Subcutaneous abdominal adipose tissue (tissue), 5 donors: ENCODE results near the gene CPNE4.

Source experiments
- H3K27ac ChIP-seq: one replicate; pipeline ENCODE4 v1.7.0; 2013; ENCODE audit warnings: low read depth, mild to moderate bottlenecking, inconsistent platforms, low read length, moderate library complexity
- H3K27me3 ChIP-seq, 5 donors: one replicate each; pipeline ENCODE4 v1.7.0; 2013; ENCODE audit warnings: low read length in 5 of 5, inconsistent platforms in 1 of 5; ENCODE audit not compliant: control insufficient read depth in 5 of 5, insufficient read depth in 4 of 5
- H3K36me3 ChIP-seq, 5 donors: one replicate each; pipeline ENCODE4 v1.7.0; 2013; ENCODE audit warnings: low read length in 5 of 5; ENCODE audit not compliant: control insufficient read depth in 5 of 5, insufficient read depth in 5 of 5
- H3K4me1 ChIP-seq, 5 donors: one replicate each; pipeline ENCODE4 v1.7.0; 2013; ENCODE audit warnings: low read length in 5 of 5, mild to moderate bottlenecking in 3 of 5, moderate library complexity in 1 of 5; ENCODE audit not compliant: control insufficient read depth in 5 of 5, insufficient read depth in 5 of 5
- H3K4me3 ChIP-seq, 5 donors: one replicate each; pipeline ENCODE4 v1.7.0; 2013; ENCODE audit warnings: low read length in 5 of 5, low read depth in 1 of 5
- H3K9ac ChIP-seq, 5 donors: one replicate each; pipeline ENCODE4 v1.7.0; 2013; ENCODE audit warnings: low read length in 5 of 5, mild to moderate bottlenecking in 4 of 5, moderate library complexity in 3 of 5
- H3K9me3 ChIP-seq, 5 donors: one replicate each; pipeline ENCODE4 v1.7.0; 2013; ENCODE audit warnings: low read length in 5 of 5; ENCODE audit not compliant: control insufficient read depth in 5 of 5
- donor health status: healthy.
- donor health status: healthy.
- donor health status: healthy.
- donor health status: healthy.
- donor health status: healthy.

Gene CPNE4

DNA sequence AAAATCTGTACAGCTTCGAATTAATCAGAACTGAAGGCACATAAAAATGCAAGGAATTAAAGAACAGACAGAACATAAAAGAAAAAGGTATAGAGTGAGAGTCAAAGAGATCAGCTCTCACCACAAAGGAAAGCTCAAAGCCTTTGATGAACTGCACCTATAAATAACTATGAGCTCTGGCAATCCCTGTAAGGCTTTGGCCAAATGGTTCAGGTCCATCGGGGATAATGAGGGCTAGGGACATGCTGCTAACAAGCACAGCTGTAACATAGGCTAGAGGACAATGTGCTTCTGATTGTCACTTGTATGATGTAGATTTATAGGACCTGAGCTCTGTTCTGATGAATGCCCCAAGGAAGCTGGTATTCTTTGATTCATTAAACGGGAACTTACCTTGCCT is 418.1 kb downstream of the CPNE4 start:
- no peaks in the 10 kb centered on the region for H3K27me3 ChIP-seq
- no peaks in the 10 kb centered on the region for H3K9me3 ChIP-seq
- no peak overlapping the region for H3K4me3 ChIP-seq
- H3K27ac ChIP-seq = no peak overlapping the region
- H3K4me1 ChIP-seq = no peaks in the 10 kb centered on the region
- H3K9ac ChIP-seq = no peak overlapping the region
- no peaks in the 10 kb centered on the region for H3K36me3 ChIP-seq

DNA sequence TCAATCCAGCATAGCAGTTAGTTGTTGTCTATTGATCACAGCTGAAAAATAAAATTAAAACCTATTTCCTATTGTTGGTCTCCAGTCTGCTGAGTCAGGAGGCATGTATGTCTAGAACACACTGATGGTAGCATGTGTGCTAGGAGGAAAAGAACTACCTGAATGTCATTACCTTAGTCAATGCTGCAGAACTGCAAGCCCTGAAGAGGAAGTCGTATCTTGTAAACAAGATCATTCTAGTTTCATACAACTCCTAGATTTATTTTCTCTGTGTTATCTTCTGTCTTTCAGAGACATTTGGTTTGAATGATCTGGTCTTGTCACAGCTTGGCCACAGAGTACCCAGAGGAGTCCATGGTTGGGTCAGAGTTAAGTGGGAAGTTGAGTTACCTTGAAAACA is 422.1 kb downstream of the CPNE4 start:
- no peaks in the 10 kb centered on the region for H3K9me3 ChIP-seq

DNA sequence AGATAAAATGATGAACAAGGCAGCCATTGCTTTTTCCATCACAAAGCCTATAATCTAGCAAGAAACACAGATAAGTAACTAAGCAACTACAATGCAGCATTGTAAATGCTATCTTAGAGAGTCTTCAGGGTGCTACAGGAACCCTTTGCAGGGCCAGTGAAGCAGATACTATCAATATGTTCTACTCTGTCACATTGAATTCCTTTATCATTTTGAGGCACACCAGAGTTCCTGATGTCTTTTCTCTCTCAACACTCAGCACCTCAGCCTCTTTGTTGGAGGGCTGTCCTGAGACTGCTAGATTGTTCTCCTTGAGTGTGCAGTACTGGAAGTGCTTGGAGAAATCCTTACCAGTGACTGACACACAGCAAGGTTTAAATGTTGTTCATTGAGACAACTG is 424.6 kb downstream of the CPNE4 start:
- H3K4me1 ChIP-seq = no peaks in the 10 kb centered on the region
- no peak overlapping the region for H3K4me3 ChIP-seq
- H3K36me3 ChIP-seq = no peaks in the 10 kb centered on the region
- no peak overlapping the region for H3K9ac ChIP-seq
- H3K27ac ChIP-seq = no peak overlapping the region
- H3K9me3 ChIP-seq = no peaks in the 10 kb centered on the region
- no peaks in the 10 kb centered on the region for H3K27me3 ChIP-seq

More for the DNA sequence above, 422.1 kb downstream of the CPNE4 start:
- H3K9ac ChIP-seq = no peak overlapping the region
- no peaks in the 10 kb centered on the region for H3K4me1 ChIP-seq
- H3K27me3 ChIP-seq = no peaks in the 10 kb centered on the region
- H3K36me3 ChIP-seq = no peaks in the 10 kb centered on the region
- no peak overlapping the region for H3K27ac ChIP-seq
- no peak overlapping the region for H3K4me3 ChIP-seq

DNA sequence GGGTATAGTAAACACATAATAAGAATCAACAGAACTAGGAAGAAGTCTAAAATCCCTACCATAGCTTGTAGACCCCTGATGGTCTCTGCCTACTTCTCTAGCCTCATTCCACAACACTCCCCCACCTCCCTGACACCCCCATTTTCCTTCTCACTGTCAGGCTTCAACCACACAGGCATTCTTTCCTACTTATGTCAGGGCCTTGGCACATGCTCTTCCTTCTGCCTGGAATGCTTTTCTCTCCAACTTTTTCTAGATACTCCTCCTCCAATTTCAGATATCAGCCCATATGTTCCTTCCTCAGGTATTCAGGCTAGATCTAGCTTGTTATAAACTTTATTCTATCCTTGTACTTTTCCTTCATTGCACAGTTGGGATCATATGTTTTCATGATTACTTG is 426.1 kb downstream of the CPNE4 start:
- H3K27me3 ChIP-seq = no peaks in the 10 kb centered on the region
- no peak overlapping the region for H3K4me3 ChIP-seq
- H3K9me3 ChIP-seq = no peaks in the 10 kb centered on the region
- no peak overlapping the region for H3K27ac ChIP-seq
- H3K4me1 ChIP-seq = no peaks in the 10 kb centered on the region
- no peaks in the 10 kb centered on the region for H3K36me3 ChIP-seq
- H3K9ac ChIP-seq = no peak overlapping the region

DNA sequence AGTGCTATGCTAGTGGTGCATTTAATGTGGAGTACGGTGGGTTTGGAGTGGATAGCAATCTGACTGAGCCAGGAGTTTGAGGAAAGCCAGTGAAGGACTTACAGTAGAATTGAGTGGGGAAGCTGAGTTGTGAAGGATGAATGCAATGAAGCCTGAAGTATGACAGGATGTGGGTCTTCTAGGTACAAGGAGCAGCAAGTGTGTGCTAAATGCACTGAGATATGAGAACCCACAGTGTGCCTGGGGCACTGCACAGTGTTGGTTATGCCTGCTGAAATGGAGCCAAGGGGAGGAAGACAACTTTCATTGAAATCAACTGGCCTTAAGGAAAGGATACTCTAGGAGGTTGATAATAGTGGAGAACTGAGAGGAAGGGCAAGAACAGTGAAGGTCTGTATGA is 426.5 kb downstream of the CPNE4 start:
- no peaks in the 10 kb centered on the region for H3K4me1 ChIP-seq
- H3K27me3 ChIP-seq = no peaks in the 10 kb centered on the region
- no peak overlapping the region for H3K9ac ChIP-seq
- no peak overlapping the region for H3K4me3 ChIP-seq
- H3K36me3 ChIP-seq = no peaks in the 10 kb centered on the region
- no peaks in the 10 kb centered on the region for H3K9me3 ChIP-seq
- no peak overlapping the region for H3K27ac ChIP-seq

DNA sequence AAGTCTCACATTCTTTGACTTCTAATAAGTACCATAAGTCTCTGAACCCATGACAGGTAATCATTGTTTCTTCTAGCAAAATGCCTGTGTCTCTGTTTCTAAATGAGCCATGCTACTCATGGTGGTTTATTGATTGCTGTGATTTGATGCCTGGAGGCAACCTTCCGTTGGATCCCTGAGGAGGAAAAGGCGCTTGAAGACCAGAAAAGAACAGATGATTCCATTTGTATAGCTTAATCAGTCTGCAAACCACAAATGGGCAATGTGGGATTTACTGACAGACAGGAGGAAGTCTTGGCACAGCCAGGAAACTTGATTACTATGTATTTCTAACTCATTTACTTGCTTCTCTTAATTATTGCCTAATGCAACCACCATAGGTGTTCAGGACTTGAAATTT is 428.9 kb downstream of the CPNE4 start:
- Histone ChIP-seq H3K27me3 (no peaks in the 10 kb centered on the region), H3K9me3 (no peaks in the 10 kb centered on the region), H3K4me3 (no peak overlapping the region), H3K36me3 (no peaks in the 10 kb centered on the region), H3K27ac (no peak overlapping the region), H3K4me1 (peaks cover 0 to 3% (median 0%) of the 10 kb centered on the region in 5 donors), H3K9ac (no peak overlapping the region)

DNA sequence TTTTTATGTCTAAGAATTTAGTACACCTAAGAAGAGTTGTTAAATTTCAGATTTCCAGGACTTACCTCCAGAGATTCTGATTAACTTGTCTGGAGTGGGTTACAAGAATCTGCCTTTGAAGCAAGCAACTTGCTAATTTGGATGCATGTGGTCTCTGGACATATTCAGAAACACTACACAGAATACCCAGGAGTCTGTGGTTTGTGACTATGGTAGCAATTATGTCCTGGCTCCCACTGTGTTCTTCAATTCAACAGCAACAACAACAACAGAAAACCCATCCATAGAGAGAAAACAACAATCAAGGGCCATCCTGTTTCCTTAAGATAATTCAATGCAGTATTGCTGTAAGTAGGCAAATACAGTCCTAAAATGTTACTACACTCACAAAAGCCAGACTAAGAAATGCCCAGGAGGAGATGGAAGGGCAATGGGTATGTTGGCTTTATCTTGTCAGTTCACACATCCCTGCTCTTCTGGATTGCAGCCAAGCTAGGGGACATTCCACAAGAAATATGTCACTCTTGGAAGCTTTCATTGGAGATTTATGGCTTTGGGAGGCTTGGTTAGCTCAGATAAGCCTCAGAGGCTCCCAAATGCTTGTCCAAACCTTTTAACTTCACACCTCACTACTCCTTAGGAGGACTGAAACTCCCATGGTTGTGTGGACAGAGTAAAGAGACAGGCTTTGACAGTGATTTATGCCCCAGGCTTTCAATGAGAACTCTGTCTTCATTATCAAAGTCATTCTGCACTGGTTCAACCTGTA is 432.6 kb downstream of the CPNE4 start:
- Histone ChIP-seq H3K4me3 (no peak overlapping the region), H3K9ac (no peak overlapping the region), H3K36me3 (no peaks in the 10 kb centered on the region), H3K4me1 (peaks cover 0 to 3% (median 0%) of the 10 kb centered on the region in 5 donors), H3K27me3 (no peaks in the 10 kb centered on the region), H3K27ac (no peak overlapping the region), H3K9me3 (no peaks in the 10 kb centered on the region)

DNA sequence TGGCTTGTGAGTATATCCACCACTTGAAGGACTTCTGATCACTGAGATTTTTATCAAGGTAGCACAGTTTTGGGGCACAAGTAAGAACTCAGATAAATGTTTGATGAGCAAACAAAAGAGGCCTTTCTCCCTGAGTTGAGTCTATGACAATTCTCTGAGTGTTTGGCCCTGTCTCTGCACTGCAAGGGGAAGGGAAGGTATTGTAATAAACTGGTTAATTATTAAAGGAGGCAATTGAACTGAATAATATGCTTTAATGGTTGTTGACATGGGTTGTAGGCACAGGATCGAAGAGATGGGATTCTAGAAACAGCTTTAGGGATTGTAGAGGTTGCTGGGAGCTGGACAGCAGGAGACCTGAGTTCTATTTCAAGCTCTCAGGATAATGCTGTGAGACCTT is 437.0 kb downstream of the CPNE4 start:
- Histone ChIP-seq H3K36me3 (no peaks in the 10 kb centered on the region), H3K4me1 (peaks cover 0 to 3% (median 0%) of the 10 kb centered on the region in 5 donors), H3K9ac (no peak overlapping the region), H3K27me3 (no peaks in the 10 kb centered on the region), H3K9me3 (no peaks in the 10 kb centered on the region), H3K27ac (no peak overlapping the region), H3K4me3 (no peak overlapping the region)

DNA sequence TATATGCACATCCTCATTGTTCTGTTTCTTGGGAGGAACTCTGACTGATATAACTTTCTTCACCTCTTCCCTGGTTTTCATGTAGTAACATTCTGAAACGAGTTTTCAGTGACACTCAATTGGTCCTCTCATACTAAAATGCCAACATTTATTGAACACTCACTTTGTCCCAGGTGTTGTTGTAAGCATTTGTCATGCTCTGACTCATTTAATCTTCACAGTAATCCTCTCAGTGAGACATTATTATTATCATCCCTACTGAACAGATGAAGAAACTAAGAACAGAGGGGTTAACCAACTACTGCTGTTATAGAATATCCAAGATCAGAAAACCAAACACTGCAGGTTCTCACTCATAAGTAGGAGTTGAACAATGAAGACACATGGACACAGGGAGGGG is 437.9 kb downstream of the CPNE4 start:
- H3K9ac ChIP-seq = no peak overlapping the region
- no peaks in the 10 kb centered on the region for H3K27me3 ChIP-seq
- H3K4me1 ChIP-seq = no peaks in the 10 kb centered on the region
- no peaks in the 10 kb centered on the region for H3K9me3 ChIP-seq
- H3K36me3 ChIP-seq = no peaks in the 10 kb centered on the region
- no peak overlapping the region for H3K4me3 ChIP-seq
- no peak overlapping the region for H3K27ac ChIP-seq

DNA sequence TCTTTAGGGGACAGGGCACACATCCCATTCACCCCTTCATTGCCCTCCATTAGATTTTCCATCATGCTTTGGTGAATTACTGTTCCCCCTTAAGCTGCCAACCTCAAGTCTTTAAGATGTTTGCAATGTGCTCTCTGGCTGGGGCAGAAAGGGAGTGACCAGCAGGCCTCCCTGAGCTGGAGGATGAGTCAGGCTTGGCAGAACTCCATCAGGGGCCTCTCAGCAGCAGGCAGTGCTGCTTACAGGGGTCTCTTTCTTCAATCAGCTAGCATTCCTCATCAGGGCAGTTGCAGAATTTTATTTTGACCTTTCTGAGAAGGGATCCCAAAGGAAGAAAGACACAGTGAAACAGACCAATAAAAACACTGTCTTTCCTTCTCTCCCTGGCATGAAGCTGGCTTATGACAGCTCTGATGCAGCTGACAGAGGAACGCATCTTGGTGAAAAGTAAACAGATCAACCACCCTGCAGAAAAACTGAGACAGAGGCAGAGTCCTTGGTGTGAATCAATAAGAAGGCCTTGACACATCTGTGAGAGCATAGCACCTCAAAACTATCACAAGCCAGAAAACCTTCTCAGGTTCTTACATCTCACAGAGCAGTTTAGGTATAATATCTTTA is 443.3 kb downstream of the CPNE4 start:
- Histone ChIP-seq H3K27me3 (no peaks in the 10 kb centered on the region), H3K36me3 (no peaks in the 10 kb centered on the region), H3K4me3 (no peak overlapping the region), H3K9me3 (no peaks in the 10 kb centered on the region), H3K4me1 (no peaks in the 10 kb centered on the region), H3K9ac (no peak overlapping the region), H3K27ac (no peak overlapping the region)
